HepG2 (cell line): Measurements from ENCODE around the gene ATRAID. TPM values are rescaled to one million over a fixed set of nuclear protein-coding genes. Genes with fewer than 3 reads are reported as not detected.

ENCODE experiments used
- ATM ChIP-seq: fragments of 450-650 bp; IDR thresholded peaks from 2 replicates; pipeline ENCODE4 v1.7.1; 2017; ENCODE audit warnings: mild to moderate bottlenecking, borderline replicate concordance
- CREB1 ChIP-seq, 2 experiments: fragments of 450-650 bp in 1 of 2; IDR thresholded peaks; 2 replicates each; pipeline ENCODE4 v1.6.1; 2016 to 2017; ENCODE audit warnings: control low read depth in 1 of 2, mild to moderate bottlenecking in 1 of 2, missing compliant biosample characterization in 1 of 2, missing genetic modification characterization in 1 of 2
- CREBL2 ChIP-seq: sonication (generic); formaldehyde crosslinking; IDR thresholded peaks from 2 replicates; pipeline ENCODE4 v1.8.1; 2023; ENCODE audit warnings: missing genetic modification reagents, mild to moderate bottlenecking, borderline replicate concordance
- ERF ChIP-seq: IDR thresholded peaks from 2 replicates; pipeline ENCODE4 v1.6.1; 2018; ENCODE audit warnings: missing biosample characterization, missing genetic modification reagents
- ESRRA ChIP-seq: sonication (generic); formaldehyde crosslinking; IDR thresholded peaks from 2 replicates; pipeline ENCODE4 v1.5.1; 2020; ENCODE audit warnings: mild to moderate bottlenecking, low read depth, missing genetic modification reagents
- HOXA3 ChIP-seq: sonication (generic); formaldehyde crosslinking; IDR thresholded peaks from 2 replicates; pipeline ENCODE4 v1.5.0; 2020; ENCODE audit warnings: missing genetic modification reagents
- MED1 ChIP-seq: sonication (generic); formaldehyde crosslinking; IDR thresholded peaks from 2 replicates; pipeline ENCODE4 v1.4.0; 2020; ENCODE audit warnings: missing genetic modification reagents
- MED8 ChIP-seq: sonication (generic); formaldehyde crosslinking; IDR thresholded peaks from 2 replicates; pipeline ENCODE4 v1.8.1; 2023; ENCODE audit warnings: mild to moderate bottlenecking, missing genetic modification reagents; ENCODE audit not compliant: insufficient replicate concordance
- PRDM4 ChIP-seq: sonication (generic); formaldehyde crosslinking; IDR thresholded peaks from 2 replicates; pipeline ENCODE4 v1.9.0; 2021; ENCODE audit warnings: missing genetic modification reagents, borderline replicate concordance
- RBAK ChIP-seq: sonication (generic); formaldehyde crosslinking; IDR thresholded peaks from 2 replicates; pipeline ENCODE4 v1.5.1; 2020; ENCODE audit warnings: mild to moderate bottlenecking, missing genetic modification reagents
- REST ChIP-seq, 2 experiments: IDR thresholded peaks; 2 replicates each; pipeline ENCODE4 v1.6.1; 2011 to 2012; ENCODE audit warnings: low read length in 2 of 2, borderline replicate concordance in 1 of 2, low read depth in 1 of 2, mild to moderate bottlenecking in 1 of 2, moderate library complexity in 1 of 2
- ZNF18 ChIP-seq: sonication (generic); formaldehyde crosslinking; IDR thresholded peaks from 2 replicates; pipeline ENCODE4 v1.8.0; 2022; ENCODE audit warnings: mild to moderate bottlenecking, missing genetic modification reagents; ENCODE audit not compliant: insufficient replicate concordance
- ZNF451 ChIP-seq: sonication (generic); formaldehyde crosslinking; IDR thresholded peaks from 2 replicates; pipeline ENCODE4 v1.5.0; 2020; ENCODE audit warnings: mild to moderate bottlenecking, missing genetic modification reagents
- polyA plus RNA-seq, 8 experiments: library from polyadenylated mRNA; depleted of rRNA in 3 of 8; stranded (reverse) in 7 of 8; unstranded in 1 of 8; fragments of >200 nt; fragmentation: Illumina TruSeq in 4 of 8; extraction: Trizol in 4 of 8; gene quantifications; 2 replicates each; pipeline versions ENCODE4 v1.2.1 to v1.2.3, GENCODE V29; 2011 to 2016; ENCODE audit warnings: low read depth in 4 of 8, missing spikeins in 1 of 8, mixed read lengths in 1 of 8; ENCODE audit not compliant: insufficient read depth in 1 of 8
- total RNA-seq, 5 experiments: library from RNA; depleted of rRNA; stranded (reverse); fragments of >200 nt; fragmentation: Illumina TruSeq; extraction: Trizol; gene quantifications; 2 replicates each; pipeline ENCODE4 v1.2.3, GENCODE V29; 2016; ENCODE audit warnings: low read depth in 1 of 5
- TF ChIP-seq, protein P1 (sequence below): sonication (generic); formaldehyde crosslinking; IDR thresholded peaks from 2 replicates; pipeline ENCODE4 v1.4.0; 2020; ENCODE audit warnings: missing genetic modification reagents

The ATRAID gene
- total and polyA plus RNA-seq, 2 of the 13 experiments (the other 11 are each of a cell fraction or from before 2014, with no cell fraction given) = 207 to 382 TPM

GRCh38 chr2:27264753-27265535, 53.1 kb downstream of the ATRAID start (continued):
- TF ChIP-seq REST (IDR thresholded peaks at IDR 0.05; ENCODE audit: borderline replicate concordance in 1 of 2, low read depth in 1 of 2, low read length in 2 of 2) = no peak
- no peak for TF ChIP-seq MED8 (CRISPR knock-in tag)
- TF ChIP-seq ESRRA = no peak
- TF ChIP-seq HOXA3 (CRISPR knock-in tag) = peak; percentile 85
- peak; percentile 65 for TF ChIP-seq CREB1 (IDR thresholded peaks at IDR 0.05)
- no peak; the same call in 1 of the 2 replicates for TF ChIP-seq CREB1 (CRISPR knock-in tag; IDR thresholded peaks at IDR 0.05)
- TF ChIP-seq ZNF451 (CRISPR knock-in tag) = peak; percentile 91
- TF ChIP-seq PRDM4 (CRISPR knock-in tag) = no peak
- TF ChIP-seq MED1 = peak; percentile 21; the same call in 1 of the 2 replicates
- no peak for TF ChIP-seq RBAK (CRISPR knock-in tag)
- peak; percentile 87; the same call in 1 of the 2 replicates for TF ChIP-seq CREBL2 (CRISPR knock-in tag)
- peak; percentile 84 for TF ChIP-seq ERF (CRISPR knock-in tag)
- TF ChIP-seq, protein P1, sequence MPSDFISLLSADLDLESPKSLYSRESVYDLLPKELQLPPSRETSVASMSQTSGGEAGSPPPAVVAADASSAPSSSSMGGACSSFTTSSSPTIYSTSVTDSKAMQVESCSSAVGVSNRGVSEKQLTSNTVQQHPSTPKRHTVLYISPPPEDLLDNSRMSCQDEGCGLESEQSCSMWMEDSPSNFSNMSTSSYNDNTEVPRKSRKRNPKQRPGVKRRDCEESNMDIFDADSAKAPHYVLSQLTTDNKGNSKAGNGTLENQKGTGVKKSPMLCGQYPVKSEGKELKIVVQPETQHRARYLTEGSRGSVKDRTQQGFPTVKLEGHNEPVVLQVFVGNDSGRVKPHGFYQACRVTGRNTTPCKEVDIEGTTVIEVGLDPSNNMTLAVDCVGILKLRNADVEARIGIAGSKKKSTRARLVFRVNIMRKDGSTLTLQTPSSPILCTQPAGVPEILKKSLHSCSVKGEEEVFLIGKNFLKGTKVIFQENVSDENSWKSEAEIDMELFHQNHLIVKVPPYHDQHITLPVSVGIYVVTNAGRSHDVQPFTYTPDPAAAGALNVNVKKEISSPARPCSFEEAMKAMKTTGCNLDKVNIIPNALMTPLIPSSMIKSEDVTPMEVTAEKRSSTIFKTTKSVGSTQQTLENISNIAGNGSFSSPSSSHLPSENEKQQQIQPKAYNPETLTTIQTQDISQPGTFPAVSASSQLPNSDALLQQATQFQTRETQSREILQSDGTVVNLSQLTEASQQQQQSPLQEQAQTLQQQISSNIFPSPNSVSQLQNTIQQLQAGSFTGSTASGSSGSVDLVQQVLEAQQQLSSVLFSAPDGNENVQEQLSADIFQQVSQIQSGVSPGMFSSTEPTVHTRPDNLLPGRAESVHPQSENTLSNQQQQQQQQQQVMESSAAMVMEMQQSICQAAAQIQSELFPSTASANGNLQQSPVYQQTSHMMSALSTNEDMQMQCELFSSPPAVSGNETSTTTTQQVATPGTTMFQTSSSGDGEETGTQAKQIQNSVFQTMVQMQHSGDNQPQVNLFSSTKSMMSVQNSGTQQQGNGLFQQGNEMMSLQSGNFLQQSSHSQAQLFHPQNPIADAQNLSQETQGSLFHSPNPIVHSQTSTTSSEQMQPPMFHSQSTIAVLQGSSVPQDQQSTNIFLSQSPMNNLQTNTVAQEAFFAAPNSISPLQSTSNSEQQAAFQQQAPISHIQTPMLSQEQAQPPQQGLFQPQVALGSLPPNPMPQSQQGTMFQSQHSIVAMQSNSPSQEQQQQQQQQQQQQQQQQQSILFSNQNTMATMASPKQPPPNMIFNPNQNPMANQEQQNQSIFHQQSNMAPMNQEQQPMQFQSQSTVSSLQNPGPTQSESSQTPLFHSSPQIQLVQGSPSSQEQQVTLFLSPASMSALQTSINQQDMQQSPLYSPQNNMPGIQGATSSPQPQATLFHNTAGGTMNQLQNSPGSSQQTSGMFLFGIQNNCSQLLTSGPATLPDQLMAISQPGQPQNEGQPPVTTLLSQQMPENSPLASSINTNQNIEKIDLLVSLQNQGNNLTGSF (CRISPR knock-in tag) = peak; percentile 79; the same call in 1 of the 2 replicates
- TF ChIP-seq ATM = no peak
- TF ChIP-seq ZNF18 = peak; percentile 25
